ENCODE results near the gene IER5L. TPM values are rescaled to one million over a fixed set of nuclear protein-coding genes. Genes with fewer than 3 reads are reported as not detected.
A peak's percentile ranks its signal among the peaks of the same experiment; 100 is the strongest.

The IER5L gene
- total and polyA plus RNA-seq, 2 experiments from 2014 or later, result 4.3 to 81.7 TPM

GRCh38 chr9:129187042-129187441, 9.0 kb upstream of the IER5L start:
- Histone ChIP-seq H3K9me2 (ENCODE audit: insufficient read depth) (no peaks in the 10 kb centered on the region), H3K27ac (no peak overlapping the region), H3K4me3 (no peak overlapping the region), H3K9ac (no peak overlapping the region), H3F3A (ENCODE audit: insufficient read depth) (no peaks in the 10 kb centered on the region), H4K20me1 (ENCODE audit: insufficient read depth) (no peaks in the 10 kb centered on the region), H3K79me2 (ENCODE audit: insufficient read depth) (no peaks in the 10 kb centered on the region), H2AFZ (no peak overlapping the region), H3K36me3 (ENCODE audit: low read depth) (no peaks in the 10 kb centered on the region), H3K4me2 (ENCODE audit: unreplicated experiment) (no peak overlapping the region), H3K27me3 (replicated peaks; ENCODE audit: insufficient read depth) (no peaks in the 10 kb centered on the region), H3K4me1 (ENCODE audit: insufficient read depth) (no peaks in the 10 kb centered on the region), H3K9me3 (ENCODE audit: low read depth) (no peaks in the 10 kb centered on the region)
- 71 to 88% methylated on average over 1 of the region's 1 CpG for WGBS, 2 experiments (ENCODE audit: low coverage in 1 of 2, low lambda C conversion rate in 2 of 2, missing lambda C conversion rate in 2 of 2)
- no peak for DNase-seq
- TF ChIP-seq EZH2phosphoT487 (IDR thresholded peaks at IDR 0.05; ENCODE audit: insufficient read depth, low read depth) (no peak), EZH2 (IDR thresholded peaks at IDR 0.05; ENCODE audit: insufficient read depth, poor library complexity, severe bottlenecking) (no peak)
- in situ Hi-C loops (cut with MboI), result no loop called here

- in situ Hi-C loops (cut with MboI), result no loop called here
- 69 to 76% methylated on average over 10 of the region's 10 CpGs for WGBS, 2 experiments (ENCODE audit: low coverage in 1 of 2, low lambda C conversion rate in 2 of 2, missing lambda C conversion rate in 2 of 2)
- Histone ChIP-seq H3K79me2 (ENCODE audit: insufficient read depth) (no peaks in the 10 kb centered on the region), H2AFZ (no peak overlapping the region), H3K4me3 (no peak overlapping the region), H3K27ac (no peak overlapping the region), H3K9me2 (ENCODE audit: insufficient read depth) (no peaks in the 10 kb centered on the region), H3K9ac (no peak overlapping the region), H3K9me3 (ENCODE audit: low read depth) (no peaks in the 10 kb centered on the region), H3K4me2 (ENCODE audit: unreplicated experiment) (no peak overlapping the region), H3K4me1 (ENCODE audit: insufficient read depth) (no peaks in the 10 kb centered on the region), H3K27me3 (replicated peaks; ENCODE audit: insufficient read depth) (no peaks in the 10 kb centered on the region), H4K20me1 (ENCODE audit: insufficient read depth) (no peaks in the 10 kb centered on the region), H3F3A (ENCODE audit: insufficient read depth) (no peaks in the 10 kb centered on the region), H3K36me3 (ENCODE audit: low read depth) (no peaks in the 10 kb centered on the region)
- TF ChIP-seq EZH2 (IDR thresholded peaks at IDR 0.05; ENCODE audit: insufficient read depth, poor library complexity, severe bottlenecking) (no peak), EZH2phosphoT487 (IDR thresholded peaks at IDR 0.05; ENCODE audit: insufficient read depth, low read depth) (no peak)
- DNase-seq, result peak; percentile 55
Observed at GRCh38 chr9:129185991-129186390, 7.9 kb upstream of the IER5L start.

- Histone ChIP-seq H3K4me2 (ENCODE audit: unreplicated experiment) (no peak overlapping the region), H3K27ac (no peak overlapping the region), H3F3A (ENCODE audit: insufficient read depth) (no peaks in the 10 kb centered on the region), H3K27me3 (replicated peaks; ENCODE audit: insufficient read depth) (no peaks in the 10 kb centered on the region), H3K9me3 (ENCODE audit: low read depth) (no peaks in the 10 kb centered on the region), H3K9ac (no peak overlapping the region), H3K36me3 (ENCODE audit: low read depth) (no peaks in the 10 kb centered on the region), H3K9me2 (ENCODE audit: insufficient read depth) (no peaks in the 10 kb centered on the region), H3K4me3 (no peak overlapping the region), H2AFZ (no peak overlapping the region), H4K20me1 (ENCODE audit: insufficient read depth) (no peaks in the 10 kb centered on the region), H3K4me1 (ENCODE audit: insufficient read depth) (no peaks in the 10 kb centered on the region), H3K79me2 (ENCODE audit: insufficient read depth) (no peaks in the 10 kb centered on the region)
- in situ Hi-C loops (cut with MboI), result no loop called here
- WGBS, 2 experiments (ENCODE audit: low coverage in 1 of 2, low lambda C conversion rate in 2 of 2, missing lambda C conversion rate in 2 of 2), result 81 to 88% methylated on average over 6 of the region's 6 CpGs
- TF ChIP-seq EZH2phosphoT487 (IDR thresholded peaks at IDR 0.05; ENCODE audit: insufficient read depth, low read depth) (no peak), EZH2 (IDR thresholded peaks at IDR 0.05; ENCODE audit: insufficient read depth, poor library complexity, severe bottlenecking) (no peak)
- no peak for DNase-seq
Observed at GRCh38 chr9:129185402-129185801, 7.3 kb upstream of the IER5L start.

GRCh38 chr9:129184596-129185122, 6.6 kb upstream of the IER5L start:
- Histone ChIP-seq H4K20me1 (ENCODE audit: insufficient read depth) (no peaks in the 10 kb centered on the region), H3K4me3 (no peak overlapping the region), H3K4me1 (ENCODE audit: insufficient read depth) (no peaks in the 10 kb centered on the region), H3K9me3 (ENCODE audit: low read depth) (no peaks in the 10 kb centered on the region), H3K79me2 (ENCODE audit: insufficient read depth) (no peaks in the 10 kb centered on the region), H3K4me2 (ENCODE audit: unreplicated experiment) (no peak overlapping the region), H3K9me2 (ENCODE audit: insufficient read depth) (no peaks in the 10 kb centered on the region), H3K27me3 (replicated peaks; ENCODE audit: insufficient read depth) (no peaks in the 10 kb centered on the region), H3F3A (ENCODE audit: insufficient read depth) (no peaks in the 10 kb centered on the region), H3K9ac (no peak overlapping the region), H2AFZ (no peak overlapping the region), H3K36me3 (ENCODE audit: low read depth) (no peaks in the 10 kb centered on the region), H3K27ac (no peak overlapping the region)
- in situ Hi-C loops (cut with MboI), result no loop called here
- DNase-seq, result no peak
- TF ChIP-seq EZH2phosphoT487 (IDR thresholded peaks at IDR 0.05; ENCODE audit: insufficient read depth, low read depth) (no peak), EZH2 (IDR thresholded peaks at IDR 0.05; ENCODE audit: insufficient read depth, poor library complexity, severe bottlenecking) (no peak)
- WGBS, 2 experiments (ENCODE audit: low coverage in 1 of 2, low lambda C conversion rate in 2 of 2, missing lambda C conversion rate in 2 of 2), result 79 to 87% methylated on average over 8 to 9 of the region's 9 CpGs

- Histone ChIP-seq H3K9me3 (ENCODE audit: low read depth) (no peaks in the 10 kb centered on the region), H3K36me3 (ENCODE audit: low read depth) (no peaks in the 10 kb centered on the region), H3K27me3 (replicated peaks; ENCODE audit: insufficient read depth) (no peaks in the 10 kb centered on the region), H3K79me2 (ENCODE audit: insufficient read depth) (no peaks in the 10 kb centered on the region), H3K4me1 (ENCODE audit: insufficient read depth) (no peaks in the 10 kb centered on the region), H3K9ac (no peak overlapping the region), H3F3A (ENCODE audit: insufficient read depth) (no peaks in the 10 kb centered on the region), H3K4me2 (ENCODE audit: unreplicated experiment) (no peak overlapping the region), H2AFZ (no peak overlapping the region), H3K9me2 (ENCODE audit: insufficient read depth) (no peaks in the 10 kb centered on the region), H4K20me1 (ENCODE audit: insufficient read depth) (no peaks in the 10 kb centered on the region), H3K27ac (no peak overlapping the region), H3K4me3 (no peak overlapping the region)
- in situ Hi-C loops (cut with MboI), result no loop called here
- WGBS, 2 experiments (ENCODE audit: low coverage in 1 of 2, low lambda C conversion rate in 2 of 2, missing lambda C conversion rate in 2 of 2), result 86 to 89% methylated on average over 7 of the region's 7 CpGs
- DNase-seq, result no peak
- TF ChIP-seq EZH2phosphoT487 (IDR thresholded peaks at IDR 0.05; ENCODE audit: insufficient read depth, low read depth) (no peak), EZH2 (IDR thresholded peaks at IDR 0.05; ENCODE audit: insufficient read depth, poor library complexity, severe bottlenecking) (no peak)
Observed at GRCh38 chr9:129184219-129184524, 6.1 kb upstream of the IER5L start.

Measured in GM23248 (cell line).